ENCODE results near the gene ELAVL4. TPM values are rescaled to one million over a fixed set of nuclear protein-coding genes. Genes with fewer than 3 reads are reported as not detected.

Gene ELAVL4
- total RNA-seq, 1 experiment from 2014 or later, result not detected

GRCh38 chr1:50123071-50123470 lies 14.4 kb downstream of the ELAVL4 start:
- CTCF ChIA-PET, result no interaction called here
- TF ChIP-seq CTCF (conservative IDR thresholded peaks at IDR 0.05; ENCODE audit: low read depth, low read length) (no peak), EZH2 (IDR thresholded peaks at IDR 0.05; ENCODE audit: borderline replicate concordance, low read depth, low read length, poor library complexity, severe bottlenecking) (no peak)
- Histone ChIP-seq H3K4me3 (ENCODE audit: low read depth, low read length, poor library complexity, severe bottlenecking) (no peak overlapping the region), H3K36me3 (ENCODE audit: insufficient read depth, low read length, poor library complexity, severe bottlenecking) (no peaks in the 10 kb centered on the region), H3K27ac (ENCODE audit: low read depth, low read length, poor library complexity, severe bottlenecking) (no peak overlapping the region), H3K4me1 (ENCODE audit: insufficient read depth, low read length, poor library complexity, severe bottlenecking) (no peaks in the 10 kb centered on the region), H3K9me3 (ENCODE audit: low read depth, low read length, poor library complexity, severe bottlenecking) (no peaks in the 10 kb centered on the region), H3K27me3 (replicated peaks; ENCODE audit: insufficient read depth, low read depth, low read length, poor library complexity) (peaks cover 24% of the 10 kb centered on the region)
- POLR2A ChIA-PET (ENCODE audit: low non-redundant PET), result no interaction called here
- BruUV-seq (replicated peaks), result no TSS peak
- DNase-seq (ENCODE audit: low spot score), result no peak
- intact Hi-C loops (cut with micrococcal nuclease; ENCODE audit: unreplicated experiment), result no loop called here

- H3K9me3 ChIP-seq (ENCODE audit: low read depth, low read length, poor library complexity, severe bottlenecking), result no peaks in the 10 kb centered on the region
- no TSS peak for BruUV-seq (replicated peaks)
- intact Hi-C loops (cut with micrococcal nuclease; ENCODE audit: unreplicated experiment), result no loop called here
- H3K4me3 ChIP-seq (ENCODE audit: low read depth, low read length, poor library complexity, severe bottlenecking), result no peak overlapping the region
- no peaks in the 10 kb centered on the region for H3K36me3 ChIP-seq (ENCODE audit: insufficient read depth, low read length, poor library complexity, severe bottlenecking)
- peaks cover 6% of the 10 kb centered on the region for H3K27me3 ChIP-seq (replicated peaks; ENCODE audit: insufficient read depth, low read depth, low read length, poor library complexity)
- no peak overlapping the region for H3K27ac ChIP-seq (ENCODE audit: low read depth, low read length, poor library complexity, severe bottlenecking)
- POLR2A ChIA-PET (ENCODE audit: low non-redundant PET), result no interaction called here
- TF ChIP-seq CTCF (conservative IDR thresholded peaks at IDR 0.05; ENCODE audit: low read depth, low read length) (no peak), EZH2 (IDR thresholded peaks at IDR 0.05; ENCODE audit: borderline replicate concordance, low read depth, low read length, poor library complexity, severe bottlenecking) (no peak)
- H3K4me1 ChIP-seq (ENCODE audit: insufficient read depth, low read length, poor library complexity, severe bottlenecking), result no peaks in the 10 kb centered on the region
- CTCF ChIA-PET, result no interaction called here
- no peak for DNase-seq (ENCODE audit: low spot score)
Observed at GRCh38 chr1:50126927-50127715, 18.4 kb downstream of the ELAVL4 start.

- no peak for TF ChIP-seq EZH2 (IDR thresholded peaks at IDR 0.05; ENCODE audit: borderline replicate concordance, low read depth, low read length, poor library complexity, severe bottlenecking)
- no peak for TF ChIP-seq CTCF (conservative IDR thresholded peaks at IDR 0.05; ENCODE audit: low read depth, low read length)
- Histone ChIP-seq H3K27me3 (replicated peaks; ENCODE audit: insufficient read depth, low read depth, low read length, poor library complexity) (peaks cover 17% of the 10 kb centered on the region), H3K4me1 (ENCODE audit: insufficient read depth, low read length, poor library complexity, severe bottlenecking) (no peaks in the 10 kb centered on the region), H3K9me3 (ENCODE audit: low read depth, low read length, poor library complexity, severe bottlenecking) (no peaks in the 10 kb centered on the region), H3K27ac (ENCODE audit: low read depth, low read length, poor library complexity, severe bottlenecking) (no peak overlapping the region), H3K4me3 (ENCODE audit: low read depth, low read length, poor library complexity, severe bottlenecking) (no peak overlapping the region), H3K36me3 (ENCODE audit: insufficient read depth, low read length, poor library complexity, severe bottlenecking) (no peaks in the 10 kb centered on the region)
- no TSS peak for BruUV-seq (replicated peaks)
- CTCF ChIA-PET, result no interaction called here
- POLR2A ChIA-PET (ENCODE audit: low non-redundant PET), result no interaction called here
- no peak for DNase-seq (ENCODE audit: low spot score)
- intact Hi-C loops (cut with micrococcal nuclease; ENCODE audit: unreplicated experiment), result no loop called here
Observed at GRCh38 chr1:50129201-50129600, 20.5 kb downstream of the ELAVL4 start.

Measured in A673 (cell line).